ENCODE results near the gene SLC25A27.
A peak's percentile ranks its signal among the peaks of the same experiment; 100 is the strongest.

Gene SLC25A27

GRCh38 chr6:46651816-46652215 is 959 bp upstream of the SLC25A27 start:
- DNase-seq = no peak

- no peak for DNase-seq
Observed at GRCh38 chr6:46652232-46652602, 558 bp upstream of the SLC25A27 start.

- no peak for DNase-seq
Observed at GRCh38 chr6:46653439-46654195, 842 bp downstream of the SLC25A27 start.

- DNase-seq = no peak
Observed at GRCh38 chr6:46655803-46656202, 3.0 kb downstream of the SLC25A27 start.

GRCh38 chr6:46657642-46658041 is 4.9 kb downstream of the SLC25A27 start:
- no peak for DNase-seq

GRCh38 chr6:46661483-46661882 is 8.7 kb downstream of the SLC25A27 start:
- no peak for DNase-seq

GRCh38 chr6:46667377-46667776 is 14.6 kb downstream of the SLC25A27 start:
- no peak for DNase-seq

GRCh38 chr6:46674410-46674809 is 21.6 kb downstream of the SLC25A27 start:
- DNase-seq = no peak

- DNase-seq = no peak
Observed at GRCh38 chr6:46676604-46677313, 24.0 kb downstream of the SLC25A27 start.

GRCh38 chr6:46677314-46677654 is 24.5 kb downstream of the SLC25A27 start:
- no peak for DNase-seq

- no peak for DNase-seq
Observed at GRCh38 chr6:46684771-46685170, 32.0 kb downstream of the SLC25A27 start.

- DNase-seq = no peak
Observed at GRCh38 chr6:46687619-46688097, 34.9 kb downstream of the SLC25A27 start, which contains the start of gene TDRD6. TSS of gene TDRD6 (plus strand) at chr6:46687885. CDS start at chr6:46688129, 244 bp downstream.

- no peak for DNase-seq
Observed at GRCh38 chr6:46688117-46688965, 35.6 kb downstream of the SLC25A27 start.

- no peak for DNase-seq
Observed at GRCh38 chr6:46688966-46689335, 36.2 kb downstream of the SLC25A27 start.

GRCh38 chr6:46689657-46690056 is 36.9 kb downstream of the SLC25A27 start:
- DNase-seq = no peak

GRCh38 chr6:46690141-46690755 is 37.5 kb downstream of the SLC25A27 start:
- no peak for DNase-seq

- no peak for DNase-seq
Observed at GRCh38 chr6:46690911-46691451, 38.2 kb downstream of the SLC25A27 start.

GRCh38 chr6:46699970-46700369 is 47.2 kb downstream of the SLC25A27 start:
- no peak for DNase-seq

GRCh38 chr6:46704562-46704961 is 51.8 kb downstream of the SLC25A27 start:
- DNase-seq = no peak

- no peak for DNase-seq
Observed at GRCh38 chr6:46706464-46706863, 53.7 kb downstream of the SLC25A27 start.

- no peak for DNase-seq
Observed at GRCh38 chr6:46711491-46711890, 58.7 kb downstream of the SLC25A27 start.

- no peak for DNase-seq
Observed at GRCh38 chr6:46715141-46715540, 62.4 kb downstream of the SLC25A27 start.

- DNase-seq = peak; percentile 33
Observed at GRCh38 chr6:46719099-46719498, 66.3 kb downstream of the SLC25A27 start.

Data from T1000 (cell line).